ENCODE data around the gene COL20A1. TPM values are rescaled to one million over a fixed set of nuclear protein-coding genes. Genes with fewer than 3 reads are reported as not detected.

COL20A1 gene
- total RNA-seq, 1 experiment from 2014 or later = not detected

DNA sequence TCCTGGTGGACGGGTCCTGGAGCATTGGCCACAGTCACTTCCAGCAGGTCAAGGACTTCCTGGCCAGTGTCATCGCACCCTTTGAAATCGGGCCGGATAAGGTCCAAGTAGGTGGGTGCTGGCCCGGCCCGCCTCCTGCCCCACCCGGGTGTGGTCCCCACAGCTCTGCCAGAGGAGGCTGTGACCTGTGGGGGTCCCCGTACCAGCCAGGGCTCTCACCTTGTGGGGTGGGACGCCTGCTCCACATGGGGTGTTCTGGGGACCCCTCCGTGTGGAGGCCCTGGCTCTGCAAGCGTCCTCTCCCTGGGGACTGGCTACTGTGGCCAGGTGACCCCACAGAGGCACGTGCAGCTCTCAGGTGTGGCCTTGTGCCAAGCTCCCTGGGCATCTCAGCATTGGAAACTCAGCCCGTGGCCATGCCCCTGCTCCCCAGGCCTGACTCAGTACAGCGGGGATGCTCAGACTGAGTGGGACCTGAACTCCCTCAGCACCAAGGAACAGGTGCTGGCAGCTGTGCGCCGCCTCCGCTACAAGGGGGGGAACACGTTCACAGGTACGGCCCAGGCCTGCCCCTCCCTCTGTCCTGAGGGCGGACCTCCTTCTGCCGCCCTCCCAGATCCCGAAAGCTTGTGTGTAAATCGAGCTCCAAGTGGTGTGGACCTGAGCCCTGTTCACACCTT, 14.7 kb downstream of the COL20A1 start:
- DNase-seq (ENCODE audit: low spot score) = no peak

DNA sequence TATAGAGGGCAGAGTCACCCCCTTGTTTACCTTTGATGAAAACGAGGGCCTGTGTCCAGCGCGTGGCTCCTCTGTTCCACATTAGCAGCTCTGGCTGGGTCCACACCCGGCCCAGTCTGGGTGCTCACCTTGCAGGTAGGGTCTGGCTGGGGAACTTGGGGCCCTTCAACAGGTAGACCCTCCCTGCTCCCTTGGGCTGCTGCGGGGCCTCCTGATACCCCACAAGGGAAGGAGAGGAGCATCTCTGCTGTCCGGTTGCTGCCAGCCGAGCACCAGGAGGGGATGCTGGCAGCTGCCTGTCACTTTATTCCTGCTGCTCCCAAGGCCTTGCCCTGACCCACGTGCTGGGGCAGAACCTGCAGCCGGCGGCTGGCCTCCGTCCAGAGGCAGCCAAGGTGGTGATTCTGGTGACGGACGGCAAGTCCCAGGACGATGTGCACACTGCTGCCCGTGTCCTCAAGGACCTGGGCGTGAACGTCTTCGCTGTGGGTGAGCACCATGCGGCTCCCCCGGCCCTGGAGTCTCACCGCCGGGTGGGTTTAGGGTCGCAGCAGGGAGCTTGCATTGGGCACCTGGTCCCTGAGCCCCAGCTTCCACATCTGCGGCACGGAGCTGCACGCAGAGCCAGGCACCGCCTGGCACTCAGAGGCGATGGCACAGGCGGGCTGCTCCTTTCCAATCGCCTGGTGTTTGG, 15.4 kb downstream of the COL20A1 start:
- DNase-seq (ENCODE audit: low spot score) = no peak

DNA sequence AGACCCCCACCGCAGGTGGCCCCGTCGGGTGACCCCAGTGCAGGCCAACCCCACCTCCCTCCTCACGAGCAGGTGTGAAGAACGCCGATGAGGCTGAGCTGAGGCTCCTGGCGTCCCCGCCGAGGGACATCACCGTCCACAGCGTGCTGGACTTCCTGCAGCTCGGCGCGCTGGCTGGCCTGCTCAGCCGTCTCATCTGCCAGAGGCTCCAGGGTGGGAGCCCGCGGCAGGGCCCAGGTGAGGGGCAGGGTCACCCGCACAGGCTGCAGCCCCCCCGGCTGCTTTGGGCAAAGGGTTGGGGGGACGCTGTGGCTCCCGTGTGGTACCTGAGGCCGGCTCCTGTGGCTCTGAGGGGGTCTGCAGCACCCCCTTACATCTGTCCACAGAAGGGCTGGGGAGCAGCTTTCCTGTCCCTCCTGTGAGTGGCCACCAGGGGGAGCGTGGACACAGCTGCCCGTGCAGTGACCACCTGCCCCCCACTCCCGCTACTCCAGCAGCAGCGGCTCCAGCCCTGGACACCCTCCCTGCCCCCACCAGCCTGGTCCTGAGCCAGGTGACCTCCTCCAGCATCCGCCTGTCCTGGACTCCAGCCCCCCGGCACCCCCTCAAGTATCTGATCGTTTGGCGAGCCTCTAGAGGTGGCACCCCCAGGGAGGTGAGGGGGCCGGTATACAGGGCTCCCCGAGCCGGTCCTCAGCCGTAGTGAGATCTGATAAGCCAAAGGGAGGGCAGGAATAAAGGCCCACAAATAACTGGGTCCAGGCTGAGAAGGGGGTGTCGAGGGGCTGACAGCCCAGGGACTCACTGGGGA, 16.5 kb downstream of the COL20A1 start:
- DNase-seq (ENCODE audit: low spot score) = peak; percentile 46

DNA sequence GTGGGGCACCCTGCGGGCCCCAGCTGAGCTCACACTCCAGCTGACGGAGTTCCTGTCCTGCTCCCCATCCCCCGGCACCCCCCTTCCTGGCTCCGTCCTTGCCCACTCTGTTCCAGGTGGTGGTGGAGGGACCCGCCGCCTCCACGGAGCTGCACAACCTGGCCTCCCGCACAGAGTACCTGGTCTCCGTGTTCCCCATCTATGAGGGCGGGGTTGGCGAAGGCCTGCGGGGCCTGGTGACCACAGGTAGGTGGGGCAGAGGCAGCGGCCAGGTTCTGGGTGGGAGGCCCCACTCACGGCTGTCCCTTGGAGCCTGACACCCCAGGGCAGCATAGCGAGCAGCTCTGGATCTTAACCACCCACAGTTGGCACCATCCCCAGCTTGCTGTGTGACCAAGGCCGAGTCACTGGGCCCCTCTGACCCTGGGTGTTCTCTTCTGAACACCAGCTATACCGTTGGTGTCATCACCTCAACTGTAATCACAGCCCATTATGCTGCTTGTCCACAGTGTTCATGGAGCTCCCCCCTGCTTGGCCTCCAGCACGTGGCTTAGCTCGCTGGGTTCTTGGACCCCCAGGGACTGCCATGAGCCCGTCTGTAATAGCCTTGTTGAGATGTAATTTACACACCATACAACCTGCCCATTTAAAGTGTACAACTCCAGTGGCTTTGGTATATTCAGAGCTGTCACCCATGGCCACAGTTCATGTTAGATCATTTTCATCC, 17.4 kb downstream of the COL20A1 start:
- peak; percentile 33 for DNase-seq (ENCODE audit: low spot score)

- no peak for DNase-seq (ENCODE audit: low spot score)
These were observed 18.3 kb downstream of the COL20A1 start for GRCh38 chr20:63311186-63311832.

- no peak for DNase-seq (ENCODE audit: low spot score)
These were observed 18.9 kb downstream of the COL20A1 start for GRCh38 chr20:63311833-63312243.

GRCh38 chr20:63312273-63312672, 19.3 kb downstream of the COL20A1 start:
- DNase-seq (ENCODE audit: low spot score) = no peak

DNA sequence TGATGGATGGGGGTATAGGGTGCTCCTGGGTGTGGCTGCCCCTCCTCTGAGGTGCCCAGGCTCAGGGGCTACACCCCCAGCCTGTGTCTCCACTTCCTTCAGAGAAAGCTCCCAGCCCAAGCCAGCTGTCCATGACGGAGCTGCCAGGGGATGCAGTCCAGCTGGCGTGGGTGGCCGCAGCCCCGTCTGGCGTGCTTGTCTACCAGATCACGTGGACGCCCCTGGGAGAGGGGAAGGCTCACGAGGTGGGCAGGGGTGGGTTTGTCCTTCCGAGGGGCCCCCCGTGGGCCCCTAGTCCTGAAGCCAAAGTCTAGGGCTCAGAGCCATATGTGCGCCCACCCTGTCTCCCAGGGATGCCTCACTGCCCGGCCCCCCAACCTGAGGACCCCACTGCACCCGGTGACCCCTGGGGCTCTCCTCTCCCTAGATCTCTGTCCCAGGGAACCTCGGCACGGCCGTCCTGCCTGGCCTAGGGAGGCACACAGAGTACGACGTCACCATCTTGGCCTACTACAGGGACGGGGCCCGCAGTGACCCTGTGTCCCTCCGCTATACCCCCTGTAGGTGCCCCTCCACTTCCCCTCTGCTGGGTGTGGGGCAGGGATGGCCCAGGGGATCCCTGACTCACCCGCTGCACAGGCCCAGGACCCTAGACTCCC, 19.8 kb downstream of the COL20A1 start:
- DNase-seq (ENCODE audit: low spot score) = no peak

GRCh38 chr20:63313349-63314014, 20.5 kb downstream of the COL20A1 start:
- DNase-seq (ENCODE audit: low spot score) = no peak

- no peak for DNase-seq (ENCODE audit: low spot score)
These were observed 21.1 kb downstream of the COL20A1 start for GRCh38 chr20:63314015-63314471.

DNA sequence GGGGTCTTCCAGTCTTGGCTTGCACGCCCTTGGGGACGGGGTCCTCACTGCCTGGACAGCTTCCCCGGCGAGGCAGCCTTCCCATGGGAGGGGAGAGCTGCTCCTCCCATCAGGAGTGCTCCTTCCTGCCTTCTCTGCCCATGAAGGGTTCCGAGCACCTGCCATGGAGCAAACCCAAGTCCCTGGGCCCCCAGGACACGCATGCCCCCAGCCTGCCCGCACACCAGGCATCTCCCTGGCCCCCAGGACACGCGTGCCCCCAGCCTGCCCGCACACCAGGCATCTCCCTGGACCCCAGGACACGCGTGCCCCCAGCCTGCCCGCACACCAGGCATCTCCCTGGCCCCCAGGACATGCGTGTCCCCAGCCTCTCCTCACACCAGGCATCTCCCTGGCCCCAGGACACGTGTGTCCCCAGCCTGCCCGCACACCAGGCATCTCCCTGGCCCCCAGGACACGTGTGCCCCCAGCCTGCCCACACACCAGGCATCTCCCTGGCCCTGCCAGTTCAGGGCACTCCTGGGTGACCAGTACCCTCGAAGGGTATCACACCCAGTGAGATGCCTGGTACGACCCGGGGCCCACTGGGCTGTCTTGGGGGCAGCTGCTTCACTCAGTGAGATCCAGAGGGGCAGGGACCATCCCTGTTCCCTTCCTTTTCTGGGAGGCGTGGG, 21.7 kb downstream of the COL20A1 start:
- DNase-seq (ENCODE audit: low spot score) = no peak

DNA sequence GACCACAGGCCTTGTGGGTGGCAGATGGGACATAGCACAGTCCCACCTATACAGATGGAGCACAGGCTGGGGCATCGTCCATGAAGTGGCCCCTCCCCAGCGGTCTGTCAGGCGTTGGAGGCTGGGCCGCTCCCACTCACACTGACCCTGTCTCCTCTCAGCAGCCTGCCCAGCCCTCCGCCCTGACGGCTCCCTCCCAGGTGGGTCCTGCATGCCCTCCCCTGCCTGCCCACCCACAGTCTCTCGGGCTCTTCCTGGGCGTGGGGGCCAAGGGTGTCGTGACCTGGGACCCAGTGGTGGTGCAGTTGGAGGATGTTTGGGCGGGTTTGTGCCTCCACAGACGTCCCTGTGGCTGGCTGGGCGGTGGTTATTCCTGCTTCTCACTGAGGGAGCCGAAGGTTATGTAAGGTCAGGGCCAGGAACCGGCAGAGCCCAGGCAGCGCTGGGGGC, 22.3 kb downstream of the COL20A1 start:
- DNase-seq (ENCODE audit: low spot score) = no peak

GRCh38 chr20:63315731-63316491, 22.9 kb downstream of the COL20A1 start:
- DNase-seq (ENCODE audit: low spot score) = no peak

DNA sequence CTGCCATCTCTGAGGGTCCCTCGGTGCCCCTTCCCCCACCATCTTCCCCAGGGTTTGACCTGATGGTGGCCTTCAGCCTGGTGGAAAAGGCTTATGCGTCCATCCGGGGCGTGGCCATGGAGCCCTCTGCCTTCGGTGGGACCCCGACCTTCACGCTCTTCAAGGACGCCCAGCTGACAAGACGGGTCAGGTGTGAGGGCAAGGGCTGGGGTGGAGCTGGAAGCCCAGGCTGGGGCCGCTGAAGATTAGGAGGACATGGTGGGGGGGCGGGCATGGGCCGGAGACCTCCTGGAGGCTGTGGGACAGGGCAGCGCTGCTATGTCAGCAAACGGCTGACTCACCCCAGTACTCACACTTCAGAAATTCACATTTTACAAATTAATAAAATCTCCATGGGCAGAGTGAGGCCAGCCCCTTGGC, 23.5 kb downstream of the COL20A1 start:
- DNase-seq (ENCODE audit: low spot score) = no peak

- no peak for DNase-seq (ENCODE audit: low spot score)
These were observed 24.1 kb downstream of the COL20A1 start for GRCh38 chr20:63317061-63317460.

GRCh38 chr20:63317601-63318291, 24.8 kb downstream of the COL20A1 start:
- DNase-seq (ENCODE audit: low spot score) = no peak

DNA sequence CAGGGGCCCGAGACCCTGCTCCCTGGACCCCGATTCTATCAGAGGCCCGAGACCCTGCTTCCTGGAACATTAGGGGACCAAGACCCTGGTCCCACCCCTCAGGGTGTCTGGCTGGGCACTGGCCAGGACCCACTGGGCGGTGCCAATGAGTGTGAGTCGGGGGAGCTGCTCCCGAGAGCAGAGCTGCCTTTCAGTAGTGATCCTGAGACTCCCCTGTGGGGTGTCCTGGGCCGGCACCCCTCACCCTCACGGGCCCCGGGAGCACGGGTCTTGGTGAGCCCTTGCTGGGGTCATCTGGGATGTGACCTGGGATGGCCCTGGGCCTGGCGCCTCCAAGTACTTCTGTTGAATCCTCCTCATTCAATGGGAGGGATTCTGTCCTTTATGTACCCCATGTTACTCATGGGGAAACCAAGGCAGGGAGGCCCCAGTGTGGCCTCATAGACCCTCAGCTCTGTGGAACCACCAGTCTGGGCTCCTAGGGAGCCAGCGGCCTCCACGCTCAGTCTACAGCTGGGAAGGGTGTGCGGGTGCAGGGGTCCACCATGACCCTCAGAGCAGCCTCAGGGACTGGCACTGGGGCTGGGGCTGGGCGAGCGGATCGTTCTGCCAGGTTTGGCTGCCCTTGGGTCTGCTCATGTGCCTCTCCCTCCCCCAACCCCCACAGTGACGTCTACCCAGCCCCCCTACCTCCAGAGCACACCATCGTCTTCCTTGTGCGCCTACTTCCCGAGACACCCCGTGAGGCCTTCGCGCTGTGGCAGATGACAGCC, 25.6 kb downstream of the COL20A1 start:
- DNase-seq (ENCODE audit: low spot score) = no peak

All from A172 (cell line).